GM12801 (cell line): ENCODE data around the gene TENM3.

Source experiments
- CTCF ChIP-seq: IDR thresholded peaks from one replicate; pipeline ENCODE4 v1.5.1; 2011; ENCODE audit warnings: control low read depth; ENCODE audit not compliant: insufficient read length; ENCODE audit errors: extremely low read depth

Gene TENM3

GRCh38 chr4:182267048-182267447 lies 23.8 kb downstream of the TENM3 start:
- no peak for TF ChIP-seq CTCF

DNA sequence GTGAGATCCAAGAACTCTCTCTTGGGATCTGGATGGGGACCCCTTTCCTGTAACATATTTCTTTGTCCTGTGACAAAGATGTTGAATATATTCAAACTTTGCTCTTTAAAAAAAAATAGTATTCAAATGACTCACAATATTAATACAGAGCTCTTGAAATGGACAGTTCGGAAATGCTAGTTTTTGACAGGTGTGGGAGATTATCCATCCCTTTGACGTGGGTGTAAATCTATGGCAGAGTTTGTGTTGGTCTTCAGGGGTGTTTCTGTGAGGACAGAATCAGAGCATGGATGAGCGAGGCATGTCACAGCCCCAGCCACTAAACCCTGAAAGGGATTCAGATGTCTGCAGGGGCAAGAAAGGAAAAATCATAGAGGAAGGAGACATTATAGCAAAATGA lies 25.8 kb downstream of the TENM3 start:
- TF ChIP-seq CTCF = no peak

DNA sequence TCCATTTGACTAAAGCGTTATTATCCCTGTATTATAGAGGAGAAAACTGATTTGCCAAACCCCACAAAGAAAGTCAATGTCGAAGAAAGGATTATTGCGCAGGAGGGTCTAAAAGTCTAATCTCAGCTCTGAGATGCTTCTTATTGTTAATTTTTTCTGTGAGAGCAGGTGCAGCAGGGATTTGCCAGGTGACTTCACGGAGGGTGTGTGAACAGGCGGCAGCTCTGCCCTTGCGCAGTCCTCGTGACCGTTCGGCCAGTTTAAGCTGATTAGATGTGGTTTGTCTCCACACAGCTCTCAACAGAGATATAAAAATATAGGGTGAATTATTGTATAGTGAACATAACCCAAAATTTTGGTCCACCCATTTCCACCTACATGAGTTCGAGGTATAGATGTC lies 28.5 kb downstream of the TENM3 start:
- no peak for TF ChIP-seq CTCF

GRCh38 chr4:182272151-182272550 lies 28.9 kb downstream of the TENM3 start:
- TF ChIP-seq CTCF = no peak

DNA sequence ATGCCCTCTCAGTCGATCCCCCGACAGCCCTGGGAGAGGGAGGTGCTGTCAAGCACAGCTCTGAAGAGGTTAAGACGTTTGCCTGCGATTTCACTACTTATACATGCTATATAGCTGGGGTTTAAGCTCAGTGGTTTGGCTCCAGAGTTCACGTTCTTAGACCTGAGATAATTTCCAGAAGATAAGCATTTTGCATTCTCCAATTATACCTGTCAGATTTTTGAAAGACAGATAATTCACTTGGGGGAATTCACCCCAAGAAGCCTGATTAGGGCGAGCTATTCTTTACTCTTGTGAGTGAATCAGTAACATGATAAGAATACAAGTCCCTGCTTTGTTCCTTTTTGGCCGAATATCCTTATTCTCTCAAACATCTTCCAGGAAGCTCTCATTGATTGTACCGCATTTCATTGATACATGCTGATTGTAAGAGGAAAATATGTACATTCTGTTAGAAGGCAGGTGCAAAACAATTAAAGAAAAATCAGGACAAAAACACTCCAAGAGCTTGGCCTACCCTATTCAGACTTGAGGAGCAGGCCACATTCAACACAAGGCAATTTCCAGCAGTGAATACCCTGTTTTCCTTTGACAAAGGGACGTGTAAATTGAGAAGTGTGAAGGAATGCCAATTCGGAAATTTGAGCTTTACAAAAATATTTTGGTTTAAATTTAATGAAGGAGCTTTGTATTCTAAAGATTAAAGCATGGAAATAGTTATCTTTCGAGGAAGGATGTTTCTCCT lies 30.2 kb downstream of the TENM3 start:
- TF ChIP-seq CTCF = no peak

GRCh38 chr4:182276210-182277109 lies 33.3 kb downstream of the TENM3 start:
- TF ChIP-seq CTCF = no peak

GRCh38 chr4:182277377-182277776 lies 34.2 kb downstream of the TENM3 start:
- no peak for TF ChIP-seq CTCF
